Endothelial cell of umbilical vein (primary cell): ENCODE data around the gene CLDN9. TPM values are rescaled to one million over a fixed set of nuclear protein-coding genes. Genes with fewer than 3 reads are reported as not detected.

Experiments used
- BruUV-seq: library from RNA; stranded (reverse); fragments of 400-500 nt; replicated peaks from 2 replicates; lab custom pipeline; 2021; lab: Mats Ljungman, UMichigan
- CTCF ChIA-PET: fragments of 300-600, 350-600 bp; sonication (Branson Sonifier 250); formaldehyde crosslinking; loops from one replicate; lab custom pipeline; 2021; ENCODE audit warnings: antibody characterized with exemption, inconsistent platforms; lab: Charles Lee
- POLR2A ChIA-PET: fragments of 300-600, 350-600 bp; sonication (Branson Sonifier 250); formaldehyde crosslinking; loops from one replicate; lab custom pipeline; 2021; ENCODE audit warnings: antibody characterized with exemption, inconsistent platforms; lab: Charles Lee
- DNase-seq: peaks from one replicate; pipeline ENCODE4 v3.0.0-alpha.2; 2011; ENCODE audit warnings: low read depth, low spot score
- FAIRE-seq: peaks from 2 replicates; lab custom pipeline; 2011; peaks lifted over from hg19 to GRCh38; lab: Jason Lieb, UNC
- H2AFZ ChIP-seq: 2 replicates; pipeline ENCODE4 v1.6.0; 2012; ENCODE audit warnings: low read depth, low read length, control low read depth, inconsistent platforms
- H3K27ac ChIP-seq: 2 replicates; pipeline ENCODE4 v1.5.1; 2011; ENCODE audit warnings: low read depth, mild to moderate bottlenecking, control low read depth, low read length, moderate library complexity; ENCODE audit not compliant: insufficient read depth
- H3K27me3 ChIP-seq, 2 experiments: 2 replicates each; pipeline versions ENCODE4 v1.6.0 to v1.6.1; 2011; ENCODE audit warnings: low read length in 2 of 2, mixed read lengths in 1 of 2; ENCODE audit not compliant: control insufficient read depth in 2 of 2, insufficient read depth in 2 of 2
- H3K36me3 ChIP-seq, 2 experiments: 2 replicates in 1 of 2; 3 replicates in 1 of 2; pipeline ENCODE4 v1.5.1; 2011; ENCODE audit warnings: low read length in 2 of 2, mild to moderate bottlenecking in 1 of 2, moderate library complexity in 1 of 2; ENCODE audit not compliant: control insufficient read depth in 2 of 2, insufficient read depth in 2 of 2; ENCODE audit errors: extremely low read depth in 1 of 2
- H3K4me1 ChIP-seq: 3 replicates; pipeline ENCODE4 v1.5.1; 2011; ENCODE audit warnings: mild to moderate bottlenecking, low read length; ENCODE audit not compliant: control insufficient read depth, insufficient read depth; ENCODE audit errors: extremely low read depth
- H3K4me2 ChIP-seq: 2 replicates; pipeline ENCODE4 v1.6.1; 2011; ENCODE audit warnings: low read length, control low read depth, mixed read lengths; ENCODE audit not compliant: insufficient read depth
- H3K4me3 ChIP-seq, 3 experiments: fragments of 200-600 bp in 1 of 3; sonication (generic), shearing (Covaris generic) in 1 of 3; replicated peaks in 1 of 3; 2 replicates each; pipeline ENCODE4 v1.5.1; 2011 to 2016; ENCODE audit warnings: control low read depth in 3 of 3, low read length in 3 of 3, mild to moderate bottlenecking in 2 of 3, inconsistent platforms in 1 of 3, low read depth in 1 of 3, moderate library complexity in 1 of 3; ENCODE audit not compliant: insufficient read depth in 1 of 3
- H3K79me2 ChIP-seq: 2 replicates; pipeline ENCODE4 v1.6.0; 2012; ENCODE audit warnings: low read length, inconsistent platforms; ENCODE audit not compliant: control insufficient read depth, insufficient read depth
- H3K9ac ChIP-seq: replicated peaks from 2 replicates; pipeline ENCODE3; 2011; ENCODE audit warnings: low read length, control low read depth; ENCODE audit not compliant: insufficient read depth; ENCODE audit errors: extremely low read depth
- H3K9me1 ChIP-seq: replicated peaks from 3 replicates; pipeline ENCODE4 v1.6.0; 2011; ENCODE audit warnings: mild to moderate bottlenecking, low read length; ENCODE audit not compliant: control insufficient read depth, insufficient read depth; ENCODE audit errors: extremely low read depth
- H3K9me3 ChIP-seq: replicated peaks from 2 replicates; pipeline ENCODE4 v1.5.1; 2012; ENCODE audit warnings: low read length, inconsistent platforms; ENCODE audit not compliant: control insufficient read depth, insufficient read depth
- H4K20me1 ChIP-seq: replicated peaks from 2 replicates; pipeline ENCODE3; 2011; ENCODE audit warnings: mild to moderate bottlenecking, low read length; ENCODE audit not compliant: control insufficient read depth, insufficient read depth; ENCODE audit errors: extremely low read depth
- CTCF ChIP-seq, 2 donors: IDR thresholded peaks; 1 replicate in 1 of 2; 2 replicates in 1 of 2; pipeline ENCODE4 v1.5.1; 2011; ENCODE audit warnings: low read length in 2 of 2, mild to moderate bottlenecking in 2 of 2, moderate library complexity in 2 of 2, control low read depth in 1 of 2, inconsistent platforms in 1 of 2, low read depth in 1 of 2; ENCODE audit not compliant: insufficient read depth in 1 of 2; ENCODE audit errors: extremely low read depth in 1 of 2
- EZH2 ChIP-seq: IDR thresholded peaks from 2 replicates; pipeline ENCODE4 v1.6.1; 2012; ENCODE audit warnings: borderline replicate concordance, low read depth, mild to moderate bottlenecking, moderate library complexity, low read length, inconsistent platforms; ENCODE audit not compliant: severe bottlenecking
- MAX ChIP-seq: IDR thresholded peaks from 2 replicates; pipeline ENCODE4 v1.6.1; 2011; ENCODE audit not compliant: insufficient read depth, insufficient read length
- dilution Hi-C: fragments of 300-500 bp; cut with MboI; formaldehyde crosslinking; loops from one replicate; pipeline ENCODE4 v1.15.0; 2019; ENCODE audit warnings: low sequenced_read_pairs; ENCODE audit not compliant: extremely low pct_ligation_motif_present
- intact Hi-C: fragments of 100-400 bp; cut with micrococcal nuclease; formaldehyde crosslinking; loops from one replicate; pipeline ENCODE4 v1.10.0; 2022
- polyA plus RNA-seq, 4 experiments: library from polyadenylated mRNA; depleted of rRNA in 3 of 4; stranded (reverse) in 3 of 4; unstranded in 1 of 4; fragments of >200 nt; gene quantifications; 2 replicates each; pipeline versions ENCODE4 v1.2.1 to v1.2.3, GENCODE V29; 2011 to 2012; ENCODE audit warnings: missing spikeins in 1 of 4
- total RNA-seq: library from RNA; stranded (reverse); gene quantifications from 2 replicates; pipeline ENCODE4 v1.2.3, GENCODE V29; 2021

CLDN9 gene
- total and polyA plus RNA-seq, 2 donors (not counting 3 experiments of a cell fraction or from before 2014, with no cell fraction given): 0.06 TPM; not detected in 1

- H3K27me3 ChIP-seq: peaks cover 21 to 22% of the 10 kb centered on the region in 2 experiments
- no peak overlapping the region for H3K9ac ChIP-seq
- TF ChIP-seq CTCF (IDR thresholded peaks at IDR 0.05; ENCODE audit: extremely low read depth in 1 of 2, insufficient read depth in 1 of 2, low read depth in 1 of 2, low read length in 2 of 2): no peak
- TF ChIP-seq EZH2: peak; percentile 62
- BruUV-seq: no TSS peak
- peaks cover 13% of the 10 kb centered on the region for H3K4me1 ChIP-seq
- POLR2A ChIA-PET: interaction anchor here (0.6 kb wide), 1 partner anchor 8 kb away, joined by 4 read pairs; no protein-coding TSS in a partner anchor
- no peaks in the 10 kb centered on the region for H4K20me1 ChIP-seq
- no peaks in the 10 kb centered on the region for H3K9me3 ChIP-seq
- intact Hi-C loops (no loop called here), dilution Hi-C loops (no loop called here)
- H3K9me1 ChIP-seq: no peaks in the 10 kb centered on the region
- H2AFZ ChIP-seq: no peak overlapping the region
- no peak overlapping the region for H3K27ac ChIP-seq
- H3K79me2 ChIP-seq: no peaks in the 10 kb centered on the region
- DNase-seq (no peak), FAIRE-seq (no peak)
- H3K4me3 ChIP-seq: no peak overlapping the region
- no peaks in the 10 kb centered on the region for H3K36me3 ChIP-seq
- CTCF ChIA-PET: interaction anchor here (0.8 to 1.2 kb wide), 2 partner anchors 16 to 19 kb away, joined by 5 to 6 read pairs; no protein-coding TSS in a partner anchor
- H3K4me2 ChIP-seq: no peak overlapping the region
These were observed 477 bp upstream of the CLDN9 start for GRCh38 chr16:3012246-3012645.

GRCh38 chr16:3013491-3013951, 798 bp downstream of the CLDN9 start:
- dilution Hi-C loops (no loop called here), intact Hi-C loops (no loop called here)
- Histone ChIP-seq H4K20me1 (no peaks in the 10 kb centered on the region), H3K9me3 (no peaks in the 10 kb centered on the region), H2AFZ (no peak overlapping the region), H3K4me2 (no peak overlapping the region), H3K27ac (no peak overlapping the region), H3K4me3 (no peak overlapping the region), H3K27me3 (peaks cover 21 to 22% of the 10 kb centered on the region in 2 experiments), H3K9ac (no peak overlapping the region), H3K4me1 (peaks cover 2% of the 10 kb centered on the region), H3K9me1 (no peaks in the 10 kb centered on the region), H3K79me2 (no peaks in the 10 kb centered on the region), H3K36me3 (no peaks in the 10 kb centered on the region)
- DNase-seq (no peak), FAIRE-seq (no peak)
- POLR2A ChIA-PET: no interaction called here
- BruUV-seq: no TSS peak
- CTCF ChIA-PET: interaction anchor here (1.2 kb wide), 1 partner anchor 18 kb away, joined by 6 read pairs; no protein-coding TSS in a partner anchor
- TF ChIP-seq CTCF (IDR thresholded peaks at IDR 0.05; ENCODE audit: extremely low read depth in 1 of 2, insufficient read depth in 1 of 2, low read depth in 1 of 2, low read length in 2 of 2): no peak
- TF ChIP-seq MAX: no peak
- TF ChIP-seq EZH2: no peak
